ENCODE data around the gene KCTD7.

The KCTD7 gene

GRCh38 chr7:66666313-66666952 is 37.8 kb downstream of the KCTD7 start:
- H3K4me3 ChIP-seq (ENCODE audit: control insufficient read depth, low read depth, low read length), result no peak overlapping the region
- no peak for TF ChIP-seq CTCF (IDR thresholded peaks at IDR 0.05; ENCODE audit: control insufficient read depth, insufficient read depth, low read depth, low read length, missing control alignments)
- no peak for DNase-seq (ENCODE audit: low read depth)

- no peak for TF ChIP-seq CTCF (IDR thresholded peaks at IDR 0.05; ENCODE audit: control insufficient read depth, insufficient read depth, low read depth, low read length, missing control alignments)
- no peak for DNase-seq (ENCODE audit: low read depth)
- H3K4me3 ChIP-seq (ENCODE audit: control insufficient read depth, low read depth, low read length), result no peak overlapping the region
These were observed 38.5 kb downstream of the KCTD7 start for GRCh38 chr7:66667023-66667728.

- TF ChIP-seq CTCF (IDR thresholded peaks at IDR 0.05; ENCODE audit: control insufficient read depth, insufficient read depth, low read depth, low read length, missing control alignments), result no peak
- H3K4me3 ChIP-seq (ENCODE audit: control insufficient read depth, low read depth, low read length), result no peak overlapping the region
- no peak for DNase-seq (ENCODE audit: low read depth)
These were observed 39.4 kb downstream of the KCTD7 start for GRCh38 chr7:66668112-66668511.

GRCh38 chr7:66668677-66669076 is 40.0 kb downstream of the KCTD7 start:
- H3K4me3 ChIP-seq (ENCODE audit: control insufficient read depth, low read depth, low read length), result no peak overlapping the region
- no peak for DNase-seq (ENCODE audit: low read depth)
- TF ChIP-seq CTCF (IDR thresholded peaks at IDR 0.05; ENCODE audit: control insufficient read depth, insufficient read depth, low read depth, low read length, missing control alignments), result no peak

- no peak for DNase-seq (ENCODE audit: low read depth)
- TF ChIP-seq CTCF (IDR thresholded peaks at IDR 0.05; ENCODE audit: control insufficient read depth, insufficient read depth, low read depth, low read length, missing control alignments), result no peak
- H3K4me3 ChIP-seq (ENCODE audit: control insufficient read depth, low read depth, low read length), result no peak overlapping the region
These were observed 40.4 kb downstream of the KCTD7 start for GRCh38 chr7:66669088-66669487.

DNA sequence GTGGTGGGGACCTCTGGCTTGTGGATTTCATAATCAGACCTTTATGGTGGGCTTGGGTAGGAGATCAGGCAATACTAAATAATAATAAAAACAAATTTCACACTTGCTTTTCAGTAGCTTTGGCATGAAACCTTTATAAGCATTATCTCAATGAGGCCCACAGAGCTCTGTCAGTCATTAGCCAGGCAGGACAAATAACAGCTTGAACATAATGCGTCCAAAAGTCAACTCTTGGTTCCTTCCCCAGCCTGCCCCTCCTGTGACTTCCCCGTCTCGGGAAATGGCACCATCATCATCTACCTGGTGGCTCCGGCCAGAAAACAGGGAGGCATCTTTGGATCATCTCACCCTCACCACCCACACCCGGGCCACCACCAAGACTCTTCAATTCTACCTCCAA is 40.8 kb downstream of the KCTD7 start:
- no peak overlapping the region for H3K4me3 ChIP-seq (ENCODE audit: control insufficient read depth, low read depth, low read length)
- DNase-seq (ENCODE audit: low read depth), result no peak
- no peak for TF ChIP-seq CTCF (IDR thresholded peaks at IDR 0.05; ENCODE audit: control insufficient read depth, insufficient read depth, low read depth, low read length, missing control alignments)

Measured in AG09309 (cell line).